Measurements from ENCODE around the gene IRF6. TPM values are rescaled to one million over a fixed set of nuclear protein-coding genes. Genes with fewer than 3 reads are reported as not detected.

Gene IRF6
- total RNA-seq, 2 experiments from 2014 or later: 0.16 to 0.21 TPM

- Mint-ChIP-seq H3K9me3 (ENCODE audit: insufficient read depth) (no peaks in the 10 kb centered on the region), H3K27me3 (ENCODE audit: low read depth) (no peaks in the 10 kb centered on the region), H3K27ac (no peak overlapping the region), H3K36me3 (ENCODE audit: low read depth) (peaks cover 33% of the 10 kb centered on the region), H3K4me3 (no peak overlapping the region), H3K4me1 (ENCODE audit: low read depth) (peaks cover 26% of the 10 kb centered on the region)
- no peak for DNase-seq
- CTCF ChIA-PET: interaction anchor here (1.5 to 15.3 kb wide), 3 partner anchors 8 to 52 kb away, joined by 7 to 336 read pairs (median 13); partner anchors contain the start of gene TRAF3IP3
- POLR2A ChIA-PET: interaction anchor here (3.4 to 7.8 kb wide), 2 partner anchors 13 to 16 kb away, joined by 51 to 241 read pairs; partner anchors contain the start of genes C1orf74 and TRAF3IP3
- no peak for ATAC-seq
These were observed 35.1 kb downstream of the IRF6 start for GRCh38 chr1:209770636-209771415.

DNA sequence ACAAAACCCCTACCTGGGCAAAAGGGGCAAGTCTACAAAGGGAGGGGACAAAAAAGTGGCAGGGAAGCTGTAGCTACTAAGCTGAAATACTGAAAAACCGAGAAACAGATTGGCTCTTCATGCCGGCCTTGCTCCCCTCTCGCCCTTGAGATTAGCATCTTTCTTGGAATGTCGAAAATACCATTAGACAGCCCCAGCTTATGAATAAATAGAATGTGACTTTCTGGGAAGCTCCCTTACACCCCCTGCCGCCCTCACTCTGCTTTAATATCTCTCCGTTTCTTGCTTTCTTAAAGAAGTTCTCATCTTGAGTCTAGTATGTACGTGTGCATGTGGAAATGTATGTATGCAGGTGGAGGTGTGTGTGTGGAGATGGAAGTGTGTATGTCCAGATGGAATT, 36.0 kb downstream of the IRF6 start:
- H3K4me1 Mint-ChIP-seq (ENCODE audit: low read depth): peaks cover 33% of the 10 kb centered on the region
- H3K9me3 Mint-ChIP-seq (ENCODE audit: insufficient read depth): no peaks in the 10 kb centered on the region
- no peak overlapping the region for H3K4me3 Mint-ChIP-seq
- ChIA-PET POLR2A (interaction anchor here (1.2 to 7.8 kb wide), 7 partner anchors 8 to 563 kb away, joined by 3 to 241 read pairs (median 28); partner anchors contain the start of genes C1orf74, TRAF3IP3 and UTP25), CTCF (interaction anchor here (1.1 to 15.3 kb wide), 10 partner anchors 9 to 200 kb away, joined by 4 to 336 read pairs (median 8); partner anchors contain the start of genes C1orf74, TRAF3IP3 and UTP25)
- H3K27ac Mint-ChIP-seq: no peak overlapping the region
- no peak for ATAC-seq
- peaks cover 32% of the 10 kb centered on the region for H3K36me3 Mint-ChIP-seq (ENCODE audit: low read depth)
- peak; percentile 34 for DNase-seq
- no peaks in the 10 kb centered on the region for H3K27me3 Mint-ChIP-seq (ENCODE audit: low read depth)

DNA sequence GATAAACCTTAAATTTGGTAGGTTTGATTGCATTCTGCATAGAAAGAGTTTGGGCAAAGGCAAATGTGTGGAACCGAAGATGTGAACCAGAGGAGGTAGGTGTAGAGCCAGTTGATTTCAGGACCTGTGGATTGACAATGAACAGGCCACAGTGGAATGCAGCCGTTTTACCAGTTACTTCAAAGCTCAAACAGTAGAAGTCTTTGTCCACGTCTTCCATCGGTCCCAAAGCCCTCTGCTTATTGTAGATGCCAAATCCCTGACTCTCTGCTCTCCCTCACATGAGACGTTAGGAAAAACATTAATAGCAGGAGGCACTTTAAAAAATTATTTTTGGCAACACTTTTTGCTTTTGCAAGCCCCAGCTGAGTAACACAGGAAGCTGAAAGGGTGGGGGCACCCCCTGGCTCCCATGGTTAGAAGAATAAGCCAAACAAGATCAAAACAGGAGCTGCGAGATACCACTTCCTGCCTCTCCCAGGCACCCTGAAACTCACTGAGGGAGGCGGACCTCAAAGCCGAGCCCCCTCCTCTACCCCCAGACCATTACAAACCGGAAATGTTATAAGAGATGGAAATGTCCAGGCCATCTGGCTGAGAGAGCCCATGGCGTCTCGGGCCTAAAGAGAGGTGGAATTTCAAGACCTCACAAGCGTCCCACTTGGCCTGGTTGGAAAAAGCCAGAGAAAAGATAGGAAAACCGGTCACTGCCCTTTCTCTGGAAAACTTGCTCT, 36.6 kb downstream of the IRF6 start:
- ChIA-PET CTCF (interaction anchor here (0.9 to 15.3 kb wide), 14 partner anchors 10 to 200 kb away, joined by 3 to 336 read pairs (median 6); partner anchors contain the start of genes C1orf74, G0S2, TRAF3IP3 and UTP25), POLR2A (interaction anchor here (1.2 to 7.8 kb wide), 7 partner anchors 9 to 564 kb away, joined by 3 to 241 read pairs (median 28); partner anchors contain the start of genes C1orf74, TRAF3IP3 and UTP25)
- DNase-seq: peak; percentile 89
- H3K9me3 Mint-ChIP-seq (ENCODE audit: insufficient read depth): no peaks in the 10 kb centered on the region
- H3K27ac Mint-ChIP-seq: no peak overlapping the region
- H3K4me1 Mint-ChIP-seq (ENCODE audit: low read depth): peaks cover 36% of the 10 kb centered on the region
- no peaks in the 10 kb centered on the region for H3K27me3 Mint-ChIP-seq (ENCODE audit: low read depth)
- no peak overlapping the region for H3K4me3 Mint-ChIP-seq
- peaks cover 30% of the 10 kb centered on the region for H3K36me3 Mint-ChIP-seq (ENCODE audit: low read depth)
- peak; percentile 58 for ATAC-seq

GRCh38 chr1:209768354-209768774, 37.6 kb downstream of the IRF6 start:
- no peaks in the 10 kb centered on the region for H3K27me3 Mint-ChIP-seq (ENCODE audit: low read depth)
- no peaks in the 10 kb centered on the region for H3K9me3 Mint-ChIP-seq (ENCODE audit: insufficient read depth)
- CTCF ChIA-PET: interaction anchor here (0.9 to 15.3 kb wide), 15 partner anchors 11 to 203 kb away, joined by 3 to 336 read pairs (median 5); partner anchors contain the start of genes C1orf74, G0S2, IRF6 and TRAF3IP3
- POLR2A ChIA-PET: interaction anchor here (0.5 to 7.8 kb wide), 7 partner anchors 10 to 1708 kb away, joined by 3 to 241 read pairs (median 28); partner anchors contain the start of genes C1orf74 and TRAF3IP3
- peaks cover 45% of the 10 kb centered on the region for H3K4me1 Mint-ChIP-seq (ENCODE audit: low read depth)
- H3K27ac Mint-ChIP-seq: no peak overlapping the region
- H3K4me3 Mint-ChIP-seq: no peak overlapping the region
- H3K36me3 Mint-ChIP-seq (ENCODE audit: low read depth): peaks cover 36% of the 10 kb centered on the region
- ATAC-seq: peak; percentile 85
- DNase-seq: peak; percentile 96

DNA sequence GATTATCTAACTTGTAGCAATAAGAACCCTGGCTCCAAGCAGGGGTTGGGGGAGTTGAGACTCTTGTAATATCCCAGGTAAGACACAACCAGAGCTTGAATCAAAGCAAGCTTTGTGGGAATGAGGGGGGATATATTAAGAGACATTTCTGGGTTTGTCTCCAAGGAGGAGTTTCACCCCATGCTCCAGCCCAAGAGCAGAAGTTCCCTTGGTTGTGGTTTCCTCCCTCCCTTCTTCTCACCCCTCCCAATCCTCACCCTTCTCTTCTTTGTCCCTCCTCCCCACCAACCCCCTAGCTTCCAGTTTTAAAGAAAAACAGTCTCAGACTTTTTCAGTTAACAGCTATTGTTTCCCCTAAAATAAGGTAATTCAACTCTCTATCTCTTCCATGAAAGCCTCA, 38.2 kb downstream of the IRF6 start:
- peaks cover 42% of the 10 kb centered on the region for H3K36me3 Mint-ChIP-seq (ENCODE audit: low read depth)
- peaks cover 51% of the 10 kb centered on the region for H3K4me1 Mint-ChIP-seq (ENCODE audit: low read depth)
- no peak overlapping the region for H3K27ac Mint-ChIP-seq
- no peak for DNase-seq
- no peak overlapping the region for H3K4me3 Mint-ChIP-seq
- no peaks in the 10 kb centered on the region for H3K9me3 Mint-ChIP-seq (ENCODE audit: insufficient read depth)
- ChIA-PET CTCF (interaction anchor here (0.8 to 15.3 kb wide), 11 partner anchors 12 to 202 kb away, joined by 3 to 336 read pairs (median 4); partner anchors contain the start of genes C1orf74, IRF6, TRAF3IP3 and UTP25), POLR2A (interaction anchor here (0.5 to 7.8 kb wide), 6 partner anchors 11 to 1709 kb away, joined by 3 to 241 read pairs (median 33); partner anchors contain the start of genes C1orf74 and TRAF3IP3)
- no peaks in the 10 kb centered on the region for H3K27me3 Mint-ChIP-seq (ENCODE audit: low read depth)
- ATAC-seq: no peak

- Mint-ChIP-seq H3K27ac (peak overlapping the region; percentile 85), H3K9me3 (ENCODE audit: insufficient read depth) (no peaks in the 10 kb centered on the region), H3K4me3 (no peak overlapping the region), H3K4me1 (ENCODE audit: low read depth) (peaks cover 58% of the 10 kb centered on the region), H3K27me3 (ENCODE audit: low read depth) (no peaks in the 10 kb centered on the region), H3K36me3 (ENCODE audit: low read depth) (peaks cover 48% of the 10 kb centered on the region)
- CTCF ChIA-PET: interaction anchor here (0.8 to 15.3 kb wide), 3 partner anchors 13 to 57 kb away, joined by 3 to 336 read pairs (median 8); partner anchors contain the start of genes C1orf74 and TRAF3IP3
- DNase-seq (no peak), ATAC-seq (no peak)
- POLR2A ChIA-PET: interaction anchor here (1.3 to 7.8 kb wide), 6 partner anchors 8 to 43 kb away, joined by 3 to 241 read pairs (median 33); partner anchors contain the start of genes C1orf74 and TRAF3IP3
These were observed 38.8 kb downstream of the IRF6 start for GRCh38 chr1:209767096-209767495.

GRCh38 chr1:209766051-209766450, 39.9 kb downstream of the IRF6 start:
- no peak for ATAC-seq
- ChIA-PET POLR2A (interaction anchor here (1.3 to 7.8 kb wide), 4 partner anchors 9 to 42 kb away, joined by 3 to 241 read pairs (median 22); partner anchors contain the start of gene TRAF3IP3), CTCF (interaction anchor here (1.0 to 15.3 kb wide), 4 partner anchors 12 to 74 kb away, joined by 3 to 336 read pairs (median 4); partner anchors contain the start of gene TRAF3IP3)
- Mint-ChIP-seq H3K9me3 (ENCODE audit: insufficient read depth) (no peaks in the 10 kb centered on the region), H3K27me3 (ENCODE audit: low read depth) (no peaks in the 10 kb centered on the region), H3K4me1 (ENCODE audit: low read depth) (peaks cover 68% of the 10 kb centered on the region), H3K4me3 (no peak overlapping the region), H3K36me3 (ENCODE audit: low read depth) (peaks cover 59% of the 10 kb centered on the region), H3K27ac (peak overlapping the region; percentile 85)
- no peak for DNase-seq

GRCh38 chr1:209761011-209761635, 44.8 kb downstream of the IRF6 start:
- no peaks in the 10 kb centered on the region for H3K27me3 Mint-ChIP-seq (ENCODE audit: low read depth)
- CTCF ChIA-PET: interaction anchor here (13.6 to 15.3 kb wide), 2 partner anchors 2 to 7 kb away, joined by 336 read pairs; partner anchors contain the start of gene TRAF3IP3
- POLR2A ChIA-PET: interaction anchor here (1.1 kb wide), 2 partner anchors 8 to 13 kb away, joined by 3 to 4 read pairs; no protein-coding TSS in a partner anchor
- peaks cover 73% of the 10 kb centered on the region for H3K4me1 Mint-ChIP-seq (ENCODE audit: low read depth)
- no peaks in the 10 kb centered on the region for H3K9me3 Mint-ChIP-seq (ENCODE audit: insufficient read depth)
- peaks cover 97% of the 10 kb centered on the region for H3K36me3 Mint-ChIP-seq (ENCODE audit: low read depth)
- ATAC-seq (no peak), DNase-seq (no peak)
- H3K27ac Mint-ChIP-seq: peak overlapping the region; percentile 77
- peak overlapping the region; percentile 59 for H3K4me3 Mint-ChIP-seq

DNA sequence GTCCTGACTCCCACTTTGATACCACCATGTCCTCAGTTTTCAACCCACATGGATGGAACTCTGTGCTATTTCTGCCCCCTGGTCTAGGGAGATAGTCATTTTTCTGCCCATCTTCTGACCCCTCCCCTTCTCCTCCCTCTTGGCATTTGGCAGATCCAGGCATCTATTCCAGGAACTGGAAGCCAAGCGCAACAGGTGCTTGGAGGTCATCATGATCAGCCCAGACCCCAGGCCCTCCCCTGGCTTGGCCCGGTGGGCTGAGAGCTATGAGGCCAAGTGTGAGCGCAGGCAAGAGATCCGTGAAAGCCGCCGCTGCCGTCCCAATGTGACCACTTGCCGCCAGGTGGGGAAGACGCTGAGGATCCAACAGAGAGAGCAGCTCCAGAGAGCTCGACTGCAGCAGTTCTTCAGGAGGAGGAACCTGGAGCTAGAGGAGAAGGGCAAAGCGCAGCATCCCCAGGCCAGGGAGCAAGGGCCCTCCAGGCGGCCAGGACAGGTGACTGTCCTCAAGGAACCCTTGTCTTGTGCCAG, 46.0 kb downstream of the IRF6 start:
- Mint-ChIP-seq H3K27ac (peak overlapping the region; percentile 57), H3K27me3 (ENCODE audit: low read depth) (no peaks in the 10 kb centered on the region), H3K9me3 (ENCODE audit: insufficient read depth) (no peaks in the 10 kb centered on the region), H3K36me3 (ENCODE audit: low read depth) (peaks cover 88% of the 10 kb centered on the region), H3K4me3 (peak overlapping the region; percentile 93), H3K4me1 (ENCODE audit: low read depth) (peaks cover 72% of the 10 kb centered on the region)
- ATAC-seq (no peak), DNase-seq (no peak)
- ChIA-PET POLR2A (interaction anchor here (1.1 to 9.7 kb wide), 3 partner anchors 7 to 14 kb away, joined by 3 to 241 read pairs (median 3); no protein-coding TSS in a partner anchor), CTCF (interaction anchor here (1.0 to 15.3 kb wide), 3 partner anchors 3 to 64 kb away, joined by 4 to 336 read pairs (median 336); partner anchors contain the start of gene TRAF3IP3)

DNA sequence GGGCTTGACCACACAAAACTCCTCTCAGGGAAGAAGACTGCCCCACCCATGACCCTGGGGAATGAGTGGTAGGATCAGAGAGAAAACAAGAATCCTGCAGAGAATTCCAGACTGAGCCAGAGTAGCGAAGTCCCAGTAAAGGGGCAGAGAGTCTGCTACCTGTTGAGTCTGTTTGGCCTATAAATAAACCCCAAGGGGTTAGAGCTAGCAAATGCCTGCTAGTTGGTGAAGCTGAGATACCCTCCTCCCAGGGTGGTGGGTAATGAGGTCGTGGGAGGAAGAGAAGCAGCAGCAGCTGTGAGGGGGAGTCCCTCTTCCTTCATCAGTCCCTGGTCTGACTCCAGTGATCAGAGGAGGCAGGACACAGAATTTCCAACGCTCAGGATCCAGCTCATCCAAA, 47.5 kb downstream of the IRF6 start:
- DNase-seq: no peak
- H3K36me3 Mint-ChIP-seq (ENCODE audit: low read depth): peaks cover 75% of the 10 kb centered on the region
- CTCF ChIA-PET: interaction anchor here (1.2 to 15.3 kb wide), 3 partner anchors 4 to 72 kb away, joined by 3 to 336 read pairs (median 336); partner anchors contain the start of gene TRAF3IP3
- no peak for ATAC-seq
- peaks cover 73% of the 10 kb centered on the region for H3K4me1 Mint-ChIP-seq (ENCODE audit: low read depth)
- H3K4me3 Mint-ChIP-seq: peak overlapping the region; percentile 93
- H3K27me3 Mint-ChIP-seq (ENCODE audit: low read depth): no peaks in the 10 kb centered on the region
- H3K27ac Mint-ChIP-seq: peak overlapping the region; percentile 81
- POLR2A ChIA-PET: interaction anchor here (3.3 to 9.7 kb wide), 2 partner anchors 8 to 17 kb away, joined by 25 to 241 read pairs; no protein-coding TSS in a partner anchor
- H3K9me3 Mint-ChIP-seq (ENCODE audit: insufficient read depth): no peaks in the 10 kb centered on the region

Data from activated CD8-positive, alpha-beta T cell treated with anti-CD3 and anti-CD28 coated beads, Interleukin-2, amount 10 ng/mL, durations not matched to agents 7 days and 5 days (primary cell).